Esophagus muscularis mucosa (tissue), 4 donors: ENCODE results near the gene TUBB4B. TPM values are rescaled to one million over a fixed set of nuclear protein-coding genes. Genes with fewer than 3 reads are reported as not detected.

Source experiments
- DNase-seq: peaks from one replicate; pipeline ENCODE4 v3.0.0-alpha.2; 2017; ENCODE audit errors: extremely low spot score
- H3K27ac ChIP-seq, 4 donors: fragments of 200-600 bp; sonication (generic); replicated peaks in 1 of 4; 1 replicate in 3 of 4; 2 replicates in 1 of 4; pipeline ENCODE4 v1.5.1; 2016 to 2019; ENCODE audit warnings: mild to moderate bottlenecking in 1 of 4
- H3K27me3 ChIP-seq, 4 donors: fragments of 200-600 bp; sonication (generic); one replicate each; pipeline versions ENCODE4 v1.5.1 to v1.6.0; 2016 to 2019
- H3K36me3 ChIP-seq, 4 donors: fragments of 200-600 bp; sonication (generic); one replicate each; pipeline ENCODE4 v1.5.1; 2016 to 2019
- H3K4me1 ChIP-seq, 4 donors: fragments of 200-600 bp; sonication (generic); one replicate each; pipeline ENCODE4 v1.5.1; 2016 to 2019
- H3K4me3 ChIP-seq, 4 donors: fragments of 200-600 bp; sonication (generic); 1 replicate in 2 of 4; 2 replicates in 2 of 4; pipeline ENCODE4 v1.5.1; 2016 to 2019; ENCODE audit warnings: mild to moderate bottlenecking in 4 of 4, moderate library complexity in 1 of 4
- H3K9me3 ChIP-seq, 4 donors: fragments of 200-600 bp; sonication (generic); 1 replicate in 3 of 4; 2 replicates in 1 of 4; pipeline ENCODE4 v1.5.1; 2016 to 2019
- CTCF ChIP-seq, 3 experiments: fragments of 200-600 bp in 2 of 3; fragments of 450-650 bp in 1 of 3; sonication (generic) in 2 of 3; IDR thresholded peaks; one replicate each; pipeline ENCODE4 v1.5.1; 2017 to 2019; ENCODE audit warnings: antibody characterized with exemption in 3 of 3, mild to moderate bottlenecking in 2 of 3, moderate library complexity in 1 of 3
- EP300 ChIP-seq: sonication (generic); formaldehyde crosslinking; IDR thresholded peaks from one replicate; pipeline ENCODE4 v1.6.1; 2017; ENCODE audit warnings: antibody characterized with exemption
- POLR2A ChIP-seq: fragments of 450-650 bp; IDR thresholded peaks from one replicate; pipeline ENCODE4 v1.6.1; 2017; ENCODE audit warnings: antibody characterized with exemption, moderate library complexity, mild to moderate bottlenecking, low read depth
- POLR2AphosphoS5 ChIP-seq, 2 donors: sonication (generic); formaldehyde crosslinking; IDR thresholded peaks; one replicate each; pipeline ENCODE4 v1.6.1; 2017; ENCODE audit warnings: antibody characterized with exemption in 2 of 2
- WGBS: methylation state at CpG from one replicate; pipeline ENCODE4 v1.1.5; 2018; 5-methylcytosine and 5-hydroxymethylcytosine counted together
- intact Hi-C: fragments of 100-400 bp; cut with DNase I; formaldehyde crosslinking; loops from one replicate; pipeline ENCODE4 v1.15.1; 2023
- total RNA-seq, 4 donors: library from RNA; depleted of rRNA; stranded (reverse); fragments of >200 nt; gene quantifications; one replicate each; pipeline versions ENCODE4 v1.1.0 to v1.2.1, GENCODE V29; 2016

The TUBB4B gene
- total RNA-seq, 4 donors from 2014 or later, result 227 to 469 (median 304) TPM

GRCh38 chr9:137269231-137269772 is 28.2 kb downstream of the TUBB4B start:
- H3K4me3 ChIP-seq, result peak overlapping the region in 1 of 4 donors; percentile 21

DNA sequence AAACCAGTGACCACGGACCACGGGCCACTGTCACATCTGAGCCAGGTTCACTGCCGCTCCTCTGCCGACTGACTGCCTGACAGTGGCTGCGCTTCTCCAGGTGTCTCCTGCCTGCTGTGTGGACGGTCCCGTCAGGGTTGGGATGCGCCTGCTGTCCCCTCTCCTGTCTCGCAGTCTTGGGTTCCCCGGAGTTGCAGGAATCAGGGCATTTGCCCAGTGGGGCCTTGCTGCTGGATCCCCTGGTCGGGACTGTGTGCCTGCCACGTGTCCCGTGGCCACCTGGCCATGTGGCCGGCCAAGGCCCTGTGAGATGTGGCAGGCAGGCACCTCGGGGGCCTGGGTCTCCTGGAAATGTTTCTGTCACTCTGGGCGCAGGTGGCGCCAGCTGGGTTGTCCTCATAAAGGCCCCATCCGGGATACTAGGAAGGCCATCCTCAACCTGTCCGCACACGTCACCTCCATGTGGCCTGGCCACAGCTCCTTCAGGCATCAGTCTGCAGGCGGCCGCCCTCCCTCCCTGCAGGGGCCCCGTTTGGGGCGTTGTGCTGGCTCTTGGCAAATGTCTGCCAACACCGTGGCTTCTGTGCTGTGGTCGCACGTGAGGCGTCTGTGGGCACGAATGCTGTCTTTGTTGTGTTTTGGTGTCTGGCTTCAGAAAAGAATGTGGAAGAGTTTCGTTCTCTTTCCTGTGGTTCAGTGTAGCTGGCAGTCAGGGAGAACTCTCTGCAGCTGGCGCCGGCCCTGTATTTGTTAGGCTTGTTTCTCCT is 30.0 kb downstream of the TUBB4B start:
- Histone ChIP-seq H3K36me3 (peaks cover 25 to 80% (median 53%) of the 10 kb centered on the region in 4 donors), H3K4me1 (peaks cover 26 to 63% (median 32%) of the 10 kb centered on the region in 4 donors), H3K27me3 (peaks cover 0 to 19% (median 0%) of the 10 kb centered on the region in 4 donors), H3K4me3 (no peak overlapping the region), H3K9me3 (no peaks in the 10 kb centered on the region), H3K27ac (no peak overlapping the region)
- TF ChIP-seq POLR2AphosphoS5 (IDR thresholded peaks at IDR 0.05) (no peak), CTCF (IDR thresholded peaks at IDR 0.05) (no peak), POLR2A (no peak), EP300 (no peak)
- no peak for DNase-seq
- intact Hi-C loops, result no loop called here
- 82% methylated on average over 23 of the region's 32 CpGs for WGBS

More at GRCh38 chr9:137269231-137269772, 28.2 kb downstream of the TUBB4B start:
- H3K4me1 ChIP-seq, result peaks cover 23 to 49% (median 24%) of the 10 kb centered on the region in 4 donors
- TF ChIP-seq POLR2A (no peak), POLR2AphosphoS5 (IDR thresholded peaks at IDR 0.05) (peak; percentile 42 to 73)
- peak overlapping the region; percentile 59 to 67 (median 62) for H3K27ac ChIP-seq
- DNase-seq, result no peak
- intact Hi-C loops, result no loop called here
- H3K9me3 ChIP-seq, result no peaks in the 10 kb centered on the region
- H3K36me3 ChIP-seq, result peaks cover 33 to 97% (median 68%) of the 10 kb centered on the region in 4 donors
- peaks cover 0 to 16% (median 0%) of the 10 kb centered on the region in 4 donors for H3K27me3 ChIP-seq
- 48% methylated on average over 17 of the region's 17 CpGs for WGBS

GRCh38 chr9:137271696-137272076 is 30.6 kb downstream of the TUBB4B start:
- Histone ChIP-seq H3K4me1 (peaks cover 31 to 68% (median 38%) of the 10 kb centered on the region in 4 donors), H3K4me3 (no peak overlapping the region), H3K27ac (no peak overlapping the region), H3K9me3 (no peaks in the 10 kb centered on the region), H3K36me3 (peaks cover 22 to 74% (median 49%) of the 10 kb centered on the region in 4 donors), H3K27me3 (peaks cover 0 to 25% (median 0%) of the 10 kb centered on the region in 4 donors)
- 39% methylated on average over 3 of the region's 3 CpGs for WGBS
- intact Hi-C loops, result no loop called here
- DNase-seq, result no peak
- no peak for TF ChIP-seq CTCF (IDR thresholded peaks at IDR 0.05)
- no peak for TF ChIP-seq POLR2A
- no peak for TF ChIP-seq POLR2AphosphoS5 (IDR thresholded peaks at IDR 0.05)
- no peak for TF ChIP-seq EP300

DNA sequence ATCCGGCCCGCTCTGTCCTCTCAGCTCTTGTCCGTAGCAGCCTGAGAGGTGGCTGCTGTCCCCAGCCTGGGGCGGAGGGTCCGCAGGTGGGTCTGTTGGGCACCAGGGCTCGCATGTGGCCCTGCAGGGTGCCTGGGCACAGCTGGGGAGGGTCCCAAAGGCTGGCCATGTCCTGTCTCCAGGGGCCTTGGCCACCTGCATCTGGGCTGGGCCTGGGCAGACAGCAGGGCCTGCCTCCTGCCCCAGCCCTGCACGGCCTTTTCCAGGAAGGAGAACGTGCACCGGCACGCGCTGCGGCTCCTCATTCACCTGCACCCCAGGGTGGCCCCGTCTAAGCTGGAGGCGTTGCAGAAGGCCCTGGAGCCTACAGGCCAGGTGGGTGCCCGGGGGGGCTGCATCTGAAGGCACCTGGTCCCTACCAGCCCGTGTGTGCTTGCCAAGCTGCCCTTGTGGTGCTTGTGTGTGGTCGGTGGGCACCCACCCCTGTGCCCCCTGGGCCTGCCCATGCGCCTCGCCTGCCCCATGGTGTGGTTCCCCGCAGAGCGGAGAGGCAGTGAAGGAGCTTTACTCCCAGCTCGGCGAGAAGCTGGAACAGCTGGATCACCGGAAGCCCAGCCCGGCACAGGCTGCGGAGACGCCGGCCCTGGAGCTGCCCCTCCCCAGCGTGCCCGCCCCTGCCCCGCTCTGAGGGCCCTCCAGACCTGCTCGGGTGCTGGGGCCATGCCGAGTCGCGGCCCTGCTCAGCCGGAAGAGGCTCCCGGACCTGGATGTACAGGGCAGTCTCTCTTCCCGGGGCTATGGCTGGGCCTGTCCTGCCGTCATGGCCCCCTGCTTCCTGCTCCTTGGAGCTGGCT is 31.4 kb downstream of the TUBB4B start:
- Histone ChIP-seq H3K27ac (no peak overlapping the region), H3K9me3 (no peaks in the 10 kb centered on the region), H3K4me3 (no peak overlapping the region), H3K4me1 (peaks cover 38 to 71% (median 46%) of the 10 kb centered on the region in 4 donors), H3K36me3 (peaks cover 14 to 66% (median 41%) of the 10 kb centered on the region in 4 donors), H3K27me3 (peaks cover 0 to 33% (median 0%) of the 10 kb centered on the region in 4 donors)
- 88% methylated on average over 24 of the region's 39 CpGs for WGBS
- DNase-seq, result no peak
- no peak for TF ChIP-seq POLR2AphosphoS5 (IDR thresholded peaks at IDR 0.05)
- TF ChIP-seq POLR2A, result no peak
- intact Hi-C loops, result no loop called here

DNA sequence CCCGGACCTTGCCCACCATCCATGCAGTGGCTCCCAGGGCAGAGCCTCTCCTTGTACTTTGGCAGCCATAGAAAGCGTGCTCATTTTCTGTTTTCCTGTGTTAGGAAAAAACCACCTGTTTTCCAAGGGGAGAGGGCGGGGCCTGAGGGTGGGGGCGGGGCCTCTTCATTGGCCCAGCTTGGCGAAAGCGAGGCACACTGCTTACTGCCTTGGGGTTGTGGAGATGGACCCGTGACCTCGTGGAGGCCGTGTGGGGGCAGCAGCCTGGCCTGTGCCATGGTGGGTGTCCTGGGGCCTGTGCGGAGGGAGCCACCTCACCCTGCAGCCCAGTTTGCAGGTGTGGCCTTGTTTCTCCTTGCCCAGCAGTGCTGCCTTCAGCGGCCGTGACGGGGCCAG is 32.0 kb downstream of the TUBB4B start:
- no peak for DNase-seq
- peaks cover 14 to 60% (median 35%) of the 10 kb centered on the region in 4 donors for H3K36me3 ChIP-seq
- TF ChIP-seq CTCF (IDR thresholded peaks at IDR 0.05) (no peak), EP300 (no peak), POLR2A (no peak), POLR2AphosphoS5 (IDR thresholded peaks at IDR 0.05) (no peak)
- 89% methylated on average over 5 of the region's 13 CpGs for WGBS
- peaks cover 0 to 39% (median 1%) of the 10 kb centered on the region in 4 donors for H3K27me3 ChIP-seq
- H3K9me3 ChIP-seq, result no peaks in the 10 kb centered on the region
- intact Hi-C loops, result no loop called here
- H3K4me3 ChIP-seq, result no peak overlapping the region
- H3K4me1 ChIP-seq, result peaks cover 40 to 66% (median 46%) of the 10 kb centered on the region in 4 donors
- H3K27ac ChIP-seq, result no peak overlapping the region
